Right ventricle myocardium superior (tissue), 1 donor: Measurements from ENCODE around the gene DNAAF1. TPM values are rescaled to one million over a fixed set of nuclear protein-coding genes. Genes with fewer than 3 reads are reported as not detected.

Source experiments
- ATAC-seq: fragments of 200-7000 bp; cut with Tn5 transposase; one replicate; pipeline ENCODE4 v1.9.1; 2020; ENCODE audit warnings: mild to moderate bottlenecking; ENCODE audit not compliant: poor library complexity
- DNase-seq: peaks from one replicate; pipeline ENCODE4 v3.0.0-alpha.2; 2020
- intact Hi-C: fragments of 100-400 bp; cut with DNase I; formaldehyde crosslinking; loops from one replicate; pipeline ENCODE4 v1.11.2; 2022
- total RNA-seq: library from RNA; stranded (reverse); fragmentation: NEBNext Ultra II Directional; extraction: Animal tissue kit (Norgen Biotek cat#: 25700); gene quantifications from one replicate; pipeline ENCODE4 v1.2.1, GENCODE V29; 2021
- donor health status: DM: no; HTN: yes; CAD: no; lungs with severe emphysema.

Gene DNAAF1
- total RNA-seq, 1 donor from 2014 or later: not detected

DNA sequence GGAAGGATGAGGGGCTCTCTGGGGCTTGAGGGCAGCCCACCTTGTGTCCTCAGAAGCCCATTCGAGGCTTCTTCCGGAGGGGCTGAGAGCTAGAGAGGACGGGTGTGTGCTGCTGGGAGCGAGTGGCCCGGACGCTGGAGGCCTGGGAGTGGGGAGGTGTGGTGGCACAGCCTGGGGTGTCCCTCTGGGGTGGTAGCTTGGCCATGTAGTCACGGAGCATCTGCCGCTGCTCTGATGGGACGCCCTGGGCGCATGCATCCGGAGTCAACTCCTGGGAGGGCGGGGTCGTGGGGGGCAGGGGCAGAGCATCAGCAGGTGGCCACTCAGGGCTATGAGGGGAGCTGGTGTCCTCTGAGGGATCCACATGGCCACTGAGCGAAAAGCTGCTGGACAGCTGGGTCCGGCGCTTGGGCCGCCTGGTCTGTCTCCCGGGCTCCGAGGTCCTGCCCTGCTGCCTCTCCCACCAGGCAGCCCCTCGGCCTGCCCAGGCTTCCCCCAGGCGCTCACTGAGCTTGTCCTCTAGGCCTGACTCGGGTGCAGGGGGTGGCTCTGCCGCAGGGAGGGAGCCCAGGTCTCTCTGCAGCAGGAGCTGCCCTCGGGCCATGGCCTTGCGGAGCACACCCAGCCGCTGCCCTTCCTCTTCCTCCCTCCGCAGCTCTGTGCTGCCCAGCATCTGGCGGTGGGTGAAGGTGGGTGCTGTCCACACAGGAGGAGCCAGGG is 33.9 kb downstream of the DNAAF1 start:
- intact Hi-C loops: no loop called here
- no peak for DNase-seq
- ATAC-seq: no peak

GRCh38 chr16:84179612-84180320 is 34.7 kb downstream of the DNAAF1 start:
- DNase-seq: no peak
- ATAC-seq: no peak
- intact Hi-C loops: no loop called here

DNA sequence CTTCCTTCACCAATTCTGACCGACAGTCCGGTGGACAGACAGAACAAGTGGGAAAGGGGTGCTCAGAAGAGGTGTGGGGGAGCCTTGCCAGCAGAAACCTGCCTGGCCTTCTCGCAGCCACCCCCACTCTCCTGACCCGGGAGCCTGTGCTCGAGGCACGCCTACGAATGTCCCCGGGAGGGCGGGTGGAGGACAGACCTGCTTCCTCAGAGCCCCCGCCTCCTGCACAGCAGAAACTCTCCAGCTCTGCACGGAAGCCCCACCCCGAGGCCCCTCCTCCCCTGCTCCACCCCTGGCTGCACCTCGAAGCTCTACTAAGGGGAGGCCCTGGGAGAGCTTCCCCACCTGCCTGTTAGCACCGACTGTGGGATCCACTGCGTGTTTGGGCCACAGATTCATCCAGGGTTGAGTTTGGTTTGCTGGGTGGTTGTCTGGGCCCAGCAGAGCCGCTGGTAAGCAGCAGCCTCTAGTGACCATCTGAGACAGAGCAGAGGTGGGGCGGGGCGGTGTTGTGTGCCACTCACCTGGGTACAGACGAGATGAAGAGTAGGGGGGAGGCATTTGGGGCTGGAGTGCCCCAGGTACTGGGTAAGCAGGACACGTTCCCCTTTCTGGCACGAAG is 35.5 kb downstream of the DNAAF1 start:
- ATAC-seq (no peak), DNase-seq (peak; percentile 62)
- intact Hi-C loops: no loop called here

DNA sequence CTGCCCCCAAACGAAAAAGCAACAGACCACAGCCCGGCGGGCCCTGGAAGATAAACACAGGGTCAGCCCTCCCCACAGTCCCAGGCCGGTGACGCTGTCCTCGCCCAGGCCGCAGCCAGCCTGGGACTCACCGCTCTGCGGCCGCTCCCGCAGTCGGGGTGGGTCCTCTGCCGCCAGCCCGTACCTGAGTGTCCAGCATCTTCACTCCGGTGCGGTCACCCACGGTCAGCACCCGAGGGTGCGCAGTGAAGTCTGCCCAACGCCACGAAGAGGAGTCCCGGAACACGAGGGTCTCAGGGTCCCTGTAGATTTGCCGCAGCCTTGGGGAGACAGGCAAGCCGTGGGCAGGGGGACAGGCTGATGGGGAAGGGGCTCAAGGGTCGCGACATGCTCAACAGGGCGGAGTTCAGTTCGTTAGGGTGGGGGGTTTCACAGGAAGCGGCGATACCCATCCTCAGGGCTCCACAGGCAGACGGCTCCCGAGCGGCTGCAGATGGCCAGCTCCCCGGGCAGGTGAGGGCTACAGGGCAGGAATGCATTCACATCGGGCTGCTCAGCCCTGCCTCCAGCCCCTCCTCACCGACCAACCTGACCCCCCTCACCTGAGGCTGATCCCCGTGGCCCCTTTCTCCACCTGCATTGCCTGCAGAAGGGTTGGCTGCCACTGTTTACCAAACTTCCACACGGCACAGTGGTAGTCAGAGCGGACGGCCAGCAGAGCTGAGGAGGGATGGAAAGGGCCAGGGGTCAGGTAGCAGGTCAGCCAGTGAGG is 36.2 kb downstream of the DNAAF1 start:
- ATAC-seq: no peak
- intact Hi-C loops: no loop called here
- no peak for DNase-seq

DNA sequence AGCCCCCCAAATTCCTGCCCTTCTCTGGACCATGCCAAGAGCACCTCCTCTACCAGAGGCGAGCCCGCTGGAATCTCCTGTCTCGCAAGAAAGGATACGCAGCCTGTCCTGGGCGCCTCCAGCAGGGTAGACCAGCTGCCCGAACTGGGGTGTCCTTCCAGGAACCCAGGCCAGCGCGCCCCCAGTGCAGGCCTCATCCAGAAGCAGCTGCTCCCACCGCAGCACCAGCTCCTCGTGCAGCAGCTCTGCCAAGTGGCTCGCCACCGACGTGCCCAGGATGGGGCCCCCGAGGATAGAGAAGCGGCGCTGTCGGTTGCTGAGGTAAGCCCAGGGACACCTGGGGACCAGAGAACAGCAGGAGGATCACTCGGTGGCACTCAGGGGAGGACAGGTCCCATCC is 37.0 kb downstream of the DNAAF1 start:
- DNase-seq (no peak), ATAC-seq (no peak)
- intact Hi-C loops: no loop called here

DNA sequence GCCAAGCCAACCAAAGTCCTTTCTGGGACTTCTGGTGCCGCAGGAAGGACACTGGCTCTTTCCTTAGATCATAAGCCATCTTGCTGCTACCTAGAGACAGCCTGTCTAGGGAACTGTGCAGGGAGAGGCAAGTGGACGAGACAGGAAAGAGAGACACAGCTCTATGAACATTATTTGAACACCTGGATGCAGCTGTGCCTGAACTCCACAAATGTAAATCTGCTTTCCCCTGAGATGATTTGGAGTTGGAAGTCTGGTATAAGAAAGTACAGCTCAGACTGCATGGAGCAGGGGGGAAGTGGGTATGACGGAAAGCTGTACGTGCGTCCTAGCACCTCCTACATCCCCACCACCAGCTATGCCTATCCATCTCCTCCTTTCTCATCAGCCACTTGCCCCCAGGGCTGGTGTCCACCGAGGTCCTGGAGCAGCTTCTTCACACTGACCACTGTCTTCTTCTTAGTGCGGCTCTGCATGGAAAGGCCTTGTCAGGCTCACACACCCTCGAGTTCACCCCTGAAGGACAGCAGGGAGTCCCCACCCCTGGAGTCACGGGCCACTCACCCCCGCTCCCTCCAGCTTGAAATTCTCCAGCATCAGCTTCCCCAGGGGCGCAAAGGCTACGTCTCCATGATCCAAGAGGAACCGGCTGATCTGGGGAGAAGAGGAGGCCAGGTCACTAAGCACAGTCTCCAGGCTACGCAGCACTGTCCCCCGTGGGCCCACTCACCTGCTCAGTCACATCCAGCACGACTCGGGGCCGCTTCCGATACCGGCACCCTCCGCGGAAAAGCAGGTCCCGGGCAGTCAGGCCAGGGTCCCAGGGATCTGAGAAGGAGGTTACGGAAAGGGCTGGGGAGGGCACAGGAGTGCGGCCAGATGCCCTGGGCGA is 37.8 kb downstream of the DNAAF1 start:
- ATAC-seq (no peak), DNase-seq (no peak)
- intact Hi-C loops: no loop called here

- DNase-seq: no peak
- ATAC-seq: no peak
- intact Hi-C loops: no loop called here
Observed at GRCh38 chr16:84183572-84183875, 38.4 kb downstream of the DNAAF1 start.

DNA sequence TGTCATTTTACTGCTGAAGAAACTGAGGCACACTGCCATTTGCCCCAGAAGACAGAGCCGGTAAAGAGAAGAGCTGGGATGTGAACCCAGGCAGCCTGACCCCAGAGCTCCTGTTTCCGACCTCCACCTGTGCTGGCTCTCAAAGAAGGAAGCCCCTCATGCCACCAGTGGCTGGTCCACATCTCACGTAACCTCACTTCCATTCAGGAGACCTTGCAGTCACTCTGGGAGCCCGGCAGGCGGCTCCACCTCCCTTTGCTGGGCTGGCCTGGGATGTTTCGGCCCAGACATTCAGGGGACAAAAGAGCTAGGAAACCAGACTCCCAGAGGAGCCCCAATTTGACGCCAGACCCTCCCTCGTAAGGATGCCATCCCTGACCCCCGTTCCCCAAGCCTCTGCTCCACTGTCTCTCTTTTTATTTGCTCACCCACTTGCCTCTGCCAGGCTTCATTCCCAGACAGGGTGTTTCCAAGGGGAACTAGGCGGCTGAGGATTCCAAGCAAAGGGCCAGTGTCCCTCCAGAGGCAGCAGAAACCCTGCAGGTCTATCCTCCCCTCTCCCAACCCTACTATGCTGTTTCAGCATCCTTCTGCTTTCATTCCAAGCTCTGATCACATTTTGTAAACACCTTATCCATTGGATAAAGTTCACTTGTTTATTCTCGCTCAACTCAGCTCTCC is 38.9 kb downstream of the DNAAF1 start:
- intact Hi-C loops: no loop called here
- no peak for ATAC-seq
- DNase-seq: no peak

- intact Hi-C loops: loop anchor here (5.0 kb wide), 3 partner anchors 47 to 227 kb away; no protein-coding TSS in a partner anchor
- ATAC-seq (no peak), DNase-seq (peak; percentile 57)
Observed at GRCh38 chr16:84184775-84185174, 39.7 kb downstream of the DNAAF1 start.

- peak; percentile 98 for ATAC-seq
- intact Hi-C loops: loop anchor here (5.0 kb wide), 3 partner anchors 50 to 230 kb away; no protein-coding TSS in a partner anchor
Observed at GRCh38 chr16:84186685-84187437, 41.8 kb downstream of the DNAAF1 start, which contains the start of gene TAF1C. TAF1C (minus strand) TSS chr16:84187057; CDS start chr16:84184988, 2,069 bp downstream.

DNA sequence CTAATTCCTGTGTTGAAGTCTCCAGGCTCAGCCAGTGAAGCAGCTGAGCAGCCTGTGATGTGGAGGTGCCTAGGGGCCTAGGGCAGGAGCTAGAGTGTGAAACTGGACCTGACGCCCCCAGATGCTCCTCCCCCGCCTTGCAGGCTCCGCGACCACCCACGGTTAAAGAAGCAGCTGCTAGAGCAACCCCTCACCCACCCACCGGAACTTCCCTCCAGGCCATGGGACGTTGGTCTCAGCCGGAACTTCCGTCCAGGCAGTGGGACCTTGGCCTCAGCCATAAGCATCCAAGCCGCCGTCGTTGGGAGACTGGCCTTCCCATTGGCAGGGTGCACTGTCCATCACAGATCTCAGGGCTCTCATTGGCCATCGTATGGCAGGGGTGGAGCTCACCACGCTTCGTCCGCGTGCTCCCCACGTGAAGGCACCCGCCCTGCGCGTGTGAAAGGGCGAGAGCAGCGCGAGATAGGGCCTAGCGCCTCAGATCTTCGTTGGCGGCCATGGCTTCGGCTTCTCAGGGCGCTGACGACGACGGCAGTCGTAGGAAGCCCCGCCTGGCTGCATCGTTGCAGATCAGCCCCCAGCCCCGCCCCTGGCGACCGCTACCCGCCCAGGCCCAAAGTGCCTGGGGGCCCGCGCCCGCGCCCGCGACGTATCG is 45.8 kb downstream of the DNAAF1 start, which contains the start of gene ADAD2:
TSS of gene ADAD2 (plus strand) at position 427 of the 658 bp plus-strand sequence. CDS start at position 501, 74 bp downstream.
- no peak for DNase-seq
- intact Hi-C loops: no loop called here
- no peak for ATAC-seq

More at GRCh38 chr16:84186685-84187437, 41.8 kb downstream of the DNAAF1 start, which contains the start of gene TAF1C:
- peak; percentile 97 for DNase-seq

GRCh38 chr16:84191466-84191865 is 46.4 kb downstream of the DNAAF1 start:
- DNase-seq (no peak), ATAC-seq (no peak)
- intact Hi-C loops: no loop called here

GRCh38 chr16:84193480-84193879 is 48.4 kb downstream of the DNAAF1 start:
- intact Hi-C loops: no loop called here
- no peak for ATAC-seq
- no peak for DNase-seq

- ATAC-seq (no peak), DNase-seq (no peak)
- intact Hi-C loops: no loop called here
Observed at GRCh38 chr16:84194018-84194417, 48.9 kb downstream of the DNAAF1 start.

GRCh38 chr16:84194470-84195200 is 49.5 kb downstream of the DNAAF1 start:
- ATAC-seq (no peak), DNase-seq (no peak)
- intact Hi-C loops: no loop called here
